ENCODE results near the gene GPR17.

Gene GPR17

GRCh38 chr2:127642706-127643438, 3.1 kb upstream of the GPR17 start:
- no peak for DNase-seq

- DNase-seq: no peak
These were observed 2.4 kb upstream of the GPR17 start for GRCh38 chr2:127643439-127644065.

- DNase-seq: no peak
These were observed 1.6 kb upstream of the GPR17 start for GRCh38 chr2:127644066-127645025.

GRCh38 chr2:127645026-127645394, 943 bp upstream of the GPR17 start:
- no peak for DNase-seq

GRCh38 chr2:127646487-127647241, 711 bp downstream of the GPR17 start:
- DNase-seq: no peak

- DNase-seq: no peak
These were observed 1.6 kb downstream of the GPR17 start for GRCh38 chr2:127647242-127648190.

GRCh38 chr2:127648321-127648720, 2.4 kb downstream of the GPR17 start:
- DNase-seq: no peak

GRCh38 chr2:127649100-127649611, 3.2 kb downstream of the GPR17 start:
- DNase-seq: no peak

GRCh38 chr2:127649684-127650040, 3.7 kb downstream of the GPR17 start:
- DNase-seq: peak; percentile 58

GRCh38 chr2:127650041-127650784, 4.3 kb downstream of the GPR17 start:
- DNase-seq: no peak

GRCh38 chr2:127650785-127651380, 4.9 kb downstream of the GPR17 start:
- no peak for DNase-seq

- DNase-seq: no peak
These were observed 5.4 kb downstream of the GPR17 start for GRCh38 chr2:127651381-127651809.

- no peak for DNase-seq
These were observed 6.1 kb downstream of the GPR17 start for GRCh38 chr2:127651971-127652550.

- DNase-seq: no peak
These were observed 6.9 kb downstream of the GPR17 start for GRCh38 chr2:127652786-127653357.

GRCh38 chr2:127653421-127654083, 7.6 kb downstream of the GPR17 start:
- no peak for DNase-seq

GRCh38 chr2:127654084-127654837, 8.3 kb downstream of the GPR17 start:
- no peak for DNase-seq

GRCh38 chr2:127654838-127655175, 8.9 kb downstream of the GPR17 start:
- no peak for DNase-seq
